CD4-positive, alpha-beta T cell treated with Interleukin-2 at 100 ng/mL for 4 hours (primary cell): ENCODE results near the gene ZNF524.
A peak's percentile ranks its signal among the peaks of the same experiment; 100 is the strongest.

Source experiments
- DNase-seq: peaks from one replicate; pipeline ENCODE4 v3.0.0-alpha.2; 2020; ENCODE audit warnings: low spot score

ZNF524 gene

GRCh38 chr19:55620410-55621204 lies 20.5 kb downstream of the ZNF524 start:
- peak; percentile 24 for DNase-seq

- DNase-seq: no peak
These were observed 21.2 kb downstream of the ZNF524 start for GRCh38 chr19:55621205-55621672.

GRCh38 chr19:55621673-55622231 lies 21.7 kb downstream of the ZNF524 start:
- no peak for DNase-seq

GRCh38 chr19:55622242-55622969 lies 22.3 kb downstream of the ZNF524 start:
- DNase-seq: no peak

GRCh38 chr19:55623130-55623529 lies 23.0 kb downstream of the ZNF524 start:
- no peak for DNase-seq

- DNase-seq: no peak
These were observed 23.5 kb downstream of the ZNF524 start for GRCh38 chr19:55623561-55623960.

GRCh38 chr19:55624109-55625003 lies 24.3 kb downstream of the ZNF524 start, which contains the start of gene ZNF784:
Gene ZNF784, minus strand, starts transcription at chr19:55624566. Its CDS starts 5 bp downstream, at chr19:55624561.
- peak; percentile 91 for DNase-seq

GRCh38 chr19:55625004-55625326 lies 24.9 kb downstream of the ZNF524 start:
- DNase-seq: no peak

- DNase-seq: peak; percentile 76
These were observed 26.3 kb downstream of the ZNF524 start for GRCh38 chr19:55626350-55626749.

GRCh38 chr19:55632463-55632834 lies 32.4 kb downstream of the ZNF524 start:
- DNase-seq: peak; percentile 95

- no peak for DNase-seq
These were observed 33.8 kb downstream of the ZNF524 start for GRCh38 chr19:55633861-55634260.

- peak; percentile 12 for DNase-seq
These were observed 35.2 kb downstream of the ZNF524 start for GRCh38 chr19:55635334-55635717.

GRCh38 chr19:55635856-55636440 lies 35.9 kb downstream of the ZNF524 start:
- no peak for DNase-seq

GRCh38 chr19:55636723-55637122 lies 36.6 kb downstream of the ZNF524 start:
- no peak for DNase-seq

- DNase-seq: no peak
These were observed 37.4 kb downstream of the ZNF524 start for GRCh38 chr19:55637534-55637933.

- peak; percentile 70 for DNase-seq
These were observed 38.8 kb downstream of the ZNF524 start for GRCh38 chr19:55638864-55639359.

GRCh38 chr19:55640043-55640576 lies 40.0 kb downstream of the ZNF524 start:
- peak; percentile 73 for DNase-seq

GRCh38 chr19:55640577-55641425 lies 40.7 kb downstream of the ZNF524 start, which contains the start of gene ZNF580:
Gene ZNF580, plus strand, starts transcription at chr19:55641002. Its CDS starts 1,507 bp downstream, at chr19:55642509.
- peak; percentile 55 for DNase-seq

- peak; percentile 37 for DNase-seq
These were observed 41.5 kb downstream of the ZNF524 start for GRCh38 chr19:55641426-55642152.
